SK-N-SH treated with all-trans-retinoic acid at 6 μM for 48 hours (cell line): ENCODE results near the gene DNAJB4.

Experiments used
- ARNTL ChIP-seq: fragments of 450-650 bp; formaldehyde crosslinking; IDR thresholded peaks from 2 replicates; pipeline ENCODE4 v1.5.0; 2020; ENCODE audit warnings: low read depth, mild to moderate bottlenecking, moderate library complexity, borderline replicate concordance
- ESRRG ChIP-seq: fragments of 250-450 bp; sonication (Bioruptor Pico); IDR thresholded peaks from 2 replicates; pipeline ENCODE4 v1.6.1; 2021; ENCODE audit warnings: mild to moderate bottlenecking
- RARB ChIP-seq: fragments of 250-450 bp; sonication (Bioruptor Pico); IDR thresholded peaks from 2 replicates; pipeline ENCODE4 v1.8.0; 2021; ENCODE audit warnings: mild to moderate bottlenecking, moderate library complexity
- SNAI2 ChIP-seq: fragments of 250-450 bp; sonication (Bioruptor Pico); IDR thresholded peaks from 2 replicates; pipeline ENCODE4 v1.5.0; 2020; ENCODE audit warnings: mild to moderate bottlenecking, moderate library complexity
- TCF4 ChIP-seq: fragments of 250-450 bp; sonication (Bioruptor Pico); IDR thresholded peaks from 2 replicates; pipeline ENCODE4 v1.8.0; 2021; ENCODE audit warnings: mild to moderate bottlenecking, moderate library complexity, borderline replicate concordance
- TOX ChIP-seq: fragments of 250-450 bp; sonication (Bioruptor Pico); IDR thresholded peaks from 2 replicates; pipeline ENCODE4 v1.8.0; 2021; ENCODE audit warnings: mild to moderate bottlenecking, moderate library complexity, borderline replicate concordance
- TSHZ2 ChIP-seq: fragments of 250-450 bp; sonication (Bioruptor Pico); IDR thresholded peaks from 2 replicates; pipeline ENCODE4 v1.5.0; 2020; ENCODE audit warnings: mild to moderate bottlenecking, moderate library complexity
- ZC3H10 ChIP-seq: fragments of 250-450 bp; sonication (Bioruptor Pico); IDR thresholded peaks from 2 replicates; pipeline ENCODE4 v1.5.1; 2021; ENCODE audit warnings: mild to moderate bottlenecking, moderate library complexity
- ZFP3 ChIP-seq: fragments of 250-450 bp; sonication (Bioruptor Pico); IDR thresholded peaks from 2 replicates; pipeline ENCODE4 v1.5.0; 2020; ENCODE audit warnings: mild to moderate bottlenecking, moderate library complexity
- ZFP30 ChIP-seq: fragments of 450-650 bp; formaldehyde crosslinking; IDR thresholded peaks from 2 replicates; pipeline ENCODE4 v1.5.0; 2022; ENCODE audit warnings: mild to moderate bottlenecking, moderate library complexity
- TF ChIP-seq, protein P1 (sequence below): fragments of 250-450 bp; sonication (Bioruptor Pico); IDR thresholded peaks from 2 replicates; pipeline ENCODE4 v1.8.0; 2021; ENCODE audit warnings: low read depth, mild to moderate bottlenecking, moderate library complexity, borderline replicate concordance

GRCh38 chr1:78061825-78062523 is 57.2 kb downstream of the DNAJB4 start:
- no peak for TF ChIP-seq SNAI2 (CRISPR knock-in tag)
- TF ChIP-seq ZFP30 (CRISPR knock-in tag) = no peak
- no peak for TF ChIP-seq ESRRG (CRISPR knock-in tag)
- TF ChIP-seq, protein P1, sequence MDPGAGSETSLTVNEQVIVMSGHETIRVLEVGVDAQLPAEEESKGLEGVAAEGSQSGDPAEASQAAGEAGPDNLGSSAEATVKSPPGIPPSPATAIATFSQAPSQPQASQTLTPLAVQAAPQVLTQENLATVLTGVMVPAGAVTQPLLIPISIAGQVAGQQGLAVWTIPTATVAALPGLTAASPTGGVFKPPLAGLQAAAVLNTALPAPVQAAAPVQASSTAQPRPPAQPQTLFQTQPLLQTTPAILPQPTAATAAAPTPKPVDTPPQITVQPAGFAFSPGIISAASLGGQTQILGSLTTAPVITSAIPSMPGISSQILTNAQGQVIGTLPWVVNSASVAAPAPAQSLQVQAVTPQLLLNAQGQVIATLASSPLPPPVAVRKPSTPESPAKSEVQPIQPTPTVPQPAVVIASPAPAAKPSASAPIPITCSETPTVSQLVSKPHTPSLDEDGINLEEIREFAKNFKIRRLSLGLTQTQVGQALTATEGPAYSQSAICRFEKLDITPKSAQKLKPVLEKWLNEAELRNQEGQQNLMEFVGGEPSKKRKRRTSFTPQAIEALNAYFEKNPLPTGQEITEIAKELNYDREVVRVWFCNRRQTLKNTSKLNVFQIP = no peak
- TF ChIP-seq TSHZ2 (CRISPR knock-in tag) = no peak
- TF ChIP-seq ZC3H10 (CRISPR knock-in tag) = no peak
- TF ChIP-seq ZFP3 (CRISPR knock-in tag) = no peak
- no peak for TF ChIP-seq ARNTL (CRISPR knock-in tag)
- TF ChIP-seq TOX (CRISPR knock-in tag) = no peak
- TF ChIP-seq TCF4 (CRISPR knock-in tag) = no peak
- no peak for TF ChIP-seq RARB
